ENCODE measurements around the gene CTBP2.

The CTBP2 gene

DNA sequence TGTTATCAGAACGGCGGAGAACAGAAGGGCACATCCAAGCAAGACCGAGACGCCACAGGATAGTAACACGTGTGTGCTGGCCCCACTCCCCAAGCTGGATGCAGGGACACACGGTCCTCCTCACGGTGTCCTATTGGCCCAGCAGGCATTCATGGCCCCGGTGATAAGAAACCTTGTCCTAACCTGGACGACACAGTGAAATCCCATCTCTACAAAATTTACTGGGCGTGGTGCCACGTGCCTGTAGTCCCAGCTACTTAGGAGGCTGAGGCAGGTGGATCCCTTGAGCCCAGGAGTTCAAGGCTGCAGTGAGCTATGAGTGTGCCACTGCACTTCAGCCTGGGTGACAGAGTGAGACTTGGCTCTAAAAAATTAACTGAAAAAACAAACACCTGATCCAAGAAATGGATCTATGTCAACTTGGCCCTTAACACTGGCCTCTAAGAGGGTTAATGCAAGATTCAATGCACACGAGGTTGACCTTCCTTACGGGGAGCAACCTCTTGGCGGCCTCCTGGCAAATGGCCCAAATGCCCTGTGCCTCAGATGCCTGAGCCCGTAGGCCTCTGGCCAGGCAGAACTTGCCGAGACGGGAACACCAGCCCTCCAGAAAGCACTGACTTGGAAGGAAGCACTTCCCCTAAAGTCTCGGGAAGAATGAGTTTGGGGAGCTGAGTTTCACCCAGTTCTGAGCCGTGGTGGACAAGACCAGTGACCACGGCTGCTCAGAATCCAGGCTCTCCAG lies 146.1 kb downstream of the CTBP2 start:
- DNase-seq (ENCODE audit: extremely low spot score): no peak
- ChIA-PET POLR2A (no interaction called here), CTCF (interaction anchor here (1.1 to 1.4 kb wide), 2 partner anchors 22 to 34 kb away, joined by 3 read pairs; no protein-coding TSS in a partner anchor)
- TF ChIP-seq, protein P1, sequence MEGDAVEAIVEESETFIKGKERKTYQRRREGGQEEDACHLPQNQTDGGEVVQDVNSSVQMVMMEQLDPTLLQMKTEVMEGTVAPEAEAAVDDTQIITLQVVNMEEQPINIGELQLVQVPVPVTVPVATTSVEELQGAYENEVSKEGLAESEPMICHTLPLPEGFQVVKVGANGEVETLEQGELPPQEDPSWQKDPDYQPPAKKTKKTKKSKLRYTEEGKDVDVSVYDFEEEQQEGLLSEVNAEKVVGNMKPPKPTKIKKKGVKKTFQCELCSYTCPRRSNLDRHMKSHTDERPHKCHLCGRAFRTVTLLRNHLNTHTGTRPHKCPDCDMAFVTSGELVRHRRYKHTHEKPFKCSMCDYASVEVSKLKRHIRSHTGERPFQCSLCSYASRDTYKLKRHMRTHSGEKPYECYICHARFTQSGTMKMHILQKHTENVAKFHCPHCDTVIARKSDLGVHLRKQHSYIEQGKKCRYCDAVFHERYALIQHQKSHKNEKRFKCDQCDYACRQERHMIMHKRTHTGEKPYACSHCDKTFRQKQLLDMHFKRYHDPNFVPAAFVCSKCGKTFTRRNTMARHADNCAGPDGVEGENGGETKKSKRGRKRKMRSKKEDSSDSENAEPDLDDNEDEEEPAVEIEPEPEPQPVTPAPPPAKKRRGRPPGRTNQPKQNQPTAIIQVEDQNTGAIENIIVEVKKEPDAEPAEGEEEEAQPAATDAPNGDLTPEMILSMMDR (IDR thresholded peaks at IDR 0.05; ENCODE audit: control extremely low read depth, extremely low read depth, low read depth, missing control alignments): no peak

DNA sequence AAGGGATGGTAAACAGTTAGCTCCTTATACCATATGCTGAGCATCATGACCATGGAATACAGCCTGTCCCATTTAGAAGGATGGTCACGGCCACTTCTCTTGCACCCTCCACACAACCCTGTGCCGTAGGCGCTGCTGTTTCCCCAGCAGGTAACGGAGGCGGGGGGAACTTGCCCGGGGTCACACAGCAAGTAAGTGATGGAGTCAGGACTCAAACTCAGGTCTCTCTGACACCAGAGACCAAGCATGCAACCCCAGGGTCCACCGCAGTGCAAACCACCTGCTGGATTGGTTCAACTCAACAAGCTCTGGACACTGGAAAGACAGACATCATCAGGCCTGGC lies 146.9 kb downstream of the CTBP2 start:
- CTCF ChIA-PET: no interaction called here
- TF ChIP-seq, protein P1 (IDR thresholded peaks at IDR 0.05; ENCODE audit: control extremely low read depth, extremely low read depth, low read depth, missing control alignments): no peak

DNA sequence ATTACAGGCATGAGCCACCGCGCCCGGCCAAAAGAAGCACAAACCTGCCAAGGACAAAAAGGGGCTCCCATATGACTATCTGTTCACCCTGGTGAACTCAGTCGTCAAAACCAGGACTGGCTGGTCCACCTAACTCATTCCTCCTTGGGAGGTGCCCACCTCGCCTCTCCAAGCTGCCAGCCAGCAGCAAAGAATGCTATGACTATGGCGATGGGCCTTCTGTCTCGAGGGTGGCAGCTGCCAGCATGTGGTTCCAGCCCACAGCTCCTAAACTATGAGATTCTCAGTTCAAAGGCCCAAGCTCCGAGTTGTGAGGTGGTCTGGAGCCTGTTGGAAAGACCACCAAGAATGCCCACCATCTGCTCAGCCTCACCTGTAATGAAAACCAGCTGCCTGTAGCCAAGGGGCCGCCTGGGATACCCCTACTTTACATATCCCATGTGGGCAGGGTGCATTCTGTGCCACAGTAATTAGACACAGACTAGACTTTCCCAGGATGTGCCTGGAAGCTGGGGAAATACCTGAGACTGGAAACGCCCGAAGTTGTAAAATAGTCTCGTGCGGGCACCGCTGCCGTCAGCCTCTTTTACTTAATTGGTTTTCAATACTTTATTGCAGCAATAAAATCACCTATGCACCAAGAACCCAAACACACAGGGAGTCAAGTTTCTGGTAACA lies 147.4 kb downstream of the CTBP2 start:
- DNase-seq (ENCODE audit: extremely low spot score): no peak
- TF ChIP-seq, protein P1 (IDR thresholded peaks at IDR 0.05; ENCODE audit: control extremely low read depth, extremely low read depth, low read depth, missing control alignments): no peak
- ChIA-PET POLR2A (no interaction called here), CTCF (no interaction called here)

More for the DNA sequence above, 146.9 kb downstream of the CTBP2 start:
- DNase-seq (ENCODE audit: extremely low spot score): no peak
- POLR2A ChIA-PET: no interaction called here

- TF ChIP-seq, protein P1 (IDR thresholded peaks at IDR 0.05; ENCODE audit: control extremely low read depth, extremely low read depth, low read depth, missing control alignments): no peak
- CTCF ChIA-PET: no interaction called here
- POLR2A ChIA-PET: no interaction called here
- DNase-seq (ENCODE audit: extremely low spot score): no peak
These were observed 148.2 kb downstream of the CTBP2 start for GRCh38 chr10:125011926-125012705.

- DNase-seq (ENCODE audit: extremely low spot score): no peak
- ChIA-PET CTCF (interaction anchor here (1.5 kb wide), 1 partner anchor 8 kb away, joined by 3 read pairs; no protein-coding TSS in a partner anchor), POLR2A (no interaction called here)
- TF ChIP-seq, protein P1 (IDR thresholded peaks at IDR 0.05; ENCODE audit: control extremely low read depth, extremely low read depth, low read depth, missing control alignments): no peak
These were observed 149.0 kb downstream of the CTBP2 start for GRCh38 chr10:125011171-125011925.

GRCh38 chr10:125010362-125010761 lies 150.0 kb downstream of the CTBP2 start:
- ChIA-PET POLR2A (no interaction called here), CTCF (interaction anchor here (0.9 to 1.6 kb wide), 3 partner anchors 9 to 45 kb away, joined by 3 read pairs; no protein-coding TSS in a partner anchor)
- TF ChIP-seq, protein P1 (IDR thresholded peaks at IDR 0.05; ENCODE audit: control extremely low read depth, extremely low read depth, low read depth, missing control alignments): no peak
- no peak for DNase-seq (ENCODE audit: extremely low spot score)

Data from GM10248 (cell line).